Smooth muscle cell (in vitro differentiated cells): ENCODE results near the gene BOLL. TPM values are rescaled to one million over a fixed set of nuclear protein-coding genes. Genes with fewer than 3 reads are reported as not detected.

Experiments used
- DNase-seq: peaks from one replicate; lab custom pipeline; 2025; ENCODE audit not compliant: unreplicated experiment; lab: John Stamatoyannopoulos, UW
- H2AFZ ChIP-seq: fragments of 200-600 bp; sonication (generic); 2 replicates; pipeline ENCODE4 v1.6.0; 2016; ENCODE audit warnings: antibody characterized with exemption, low read depth, mild to moderate bottlenecking
- H3F3A ChIP-seq: fragments of 200-600 bp; sonication (generic); 2 replicates; pipeline ENCODE4 v1.6.0; 2017; ENCODE audit warnings: antibody characterized with exemption, low read depth
- H3K27ac ChIP-seq: fragments of 200-600 bp; sonication (generic); 2 replicates; pipeline ENCODE4 v1.5.1; 2016; ENCODE audit warnings: low read depth, mild to moderate bottlenecking
- H3K27me3 ChIP-seq: fragments of 200-600 bp; sonication (generic); 2 replicates; pipeline ENCODE4 v1.6.1; 2016; ENCODE audit warnings: low read depth, mild to moderate bottlenecking
- H3K36me3 ChIP-seq: fragments of 200-600 bp; sonication (generic); 2 replicates; pipeline ENCODE4 v1.5.1; 2016; ENCODE audit warnings: low read depth
- H3K4me1 ChIP-seq: fragments of 200-600 bp; sonication (generic); 2 replicates; pipeline ENCODE4 v1.5.1; 2016; ENCODE audit warnings: low read depth
- H3K4me2 ChIP-seq: fragments of 200-600 bp; sonication (generic); 2 replicates; pipeline ENCODE4 v1.6.0; 2016; ENCODE audit warnings: mild to moderate bottlenecking
- H3K4me3 ChIP-seq: fragments of 200-600 bp; sonication (generic); 2 replicates; pipeline ENCODE4 v1.5.1; 2016; ENCODE audit warnings: mild to moderate bottlenecking
- H3K79me2 ChIP-seq: fragments of 200-600 bp; sonication (generic); 2 replicates; pipeline ENCODE4 v1.6.0; 2016; ENCODE audit warnings: low read depth, mild to moderate bottlenecking
- H3K9ac ChIP-seq: fragments of 200-600 bp; sonication (generic); 2 replicates; pipeline ENCODE4 v1.6.0; 2016; ENCODE audit warnings: low read depth
- H3K9me3 ChIP-seq: fragments of 200-600 bp; sonication (generic); replicated peaks from 2 replicates; pipeline ENCODE4 v1.5.1; 2016; ENCODE audit warnings: low read depth
- H4K20me1 ChIP-seq: fragments of 200-600 bp; sonication (generic); 2 replicates; pipeline ENCODE4 v1.6.0; 2016; ENCODE audit warnings: low read depth
- CTCF ChIP-seq: fragments of 200-600 bp; sonication (generic); IDR thresholded peaks from 2 replicates; pipeline ENCODE4 v1.5.1; 2017; ENCODE audit warnings: borderline replicate concordance, mild to moderate bottlenecking, antibody characterized with exemption; ENCODE audit not compliant: insufficient read depth, poor library complexity, severe bottlenecking
- WGBS: methylation state at CpG from one replicate; pipeline ENCODE4 v1.1.7; 2016; ENCODE audit warnings: low lambda C conversion rate; 5-methylcytosine and 5-hydroxymethylcytosine counted together
- polyA plus RNA-seq: library from polyadenylated mRNA; unstranded; fragments of >200 nt; fragmentation: Nextera tagmentation; extraction: Ambion mirVana; gene quantifications from 2 replicates; pipeline ENCODE4 v1.2.1, GENCODE V29; 2016
- total RNA-seq: library from RNA; depleted of rRNA; stranded (reverse); fragments of >200 nt; gene quantifications from 2 replicates; pipeline ENCODE4 v1.2.3, GENCODE V29; 2014

The BOLL gene
- total and polyA plus RNA-seq, 2 experiments from 2014 or later, result not detected

- no peak overlapping the region for H3K9ac ChIP-seq
- no peaks in the 10 kb centered on the region for H4K20me1 ChIP-seq
- H3K79me2 ChIP-seq, result no peaks in the 10 kb centered on the region
- H3K27ac ChIP-seq, result no peak overlapping the region
- no peaks in the 10 kb centered on the region for H3F3A ChIP-seq
- no peaks in the 10 kb centered on the region for H3K4me1 ChIP-seq
- no peak for TF ChIP-seq CTCF
- no peak overlapping the region for H3K4me3 ChIP-seq
- no peak overlapping the region for H2AFZ ChIP-seq
- no peak overlapping the region for H3K4me2 ChIP-seq
- H3K27me3 ChIP-seq, result no peaks in the 10 kb centered on the region
- H3K36me3 ChIP-seq, result no peaks in the 10 kb centered on the region
- no peaks in the 10 kb centered on the region for H3K9me3 ChIP-seq
- DNase-seq, result no peak
These were observed 58.1 kb downstream of the BOLL start for GRCh38 chr2:197727011-197727410.

GRCh38 chr2:197717863-197718262, 67.3 kb downstream of the BOLL start:
- Histone ChIP-seq H3K36me3 (no peaks in the 10 kb centered on the region), H3K4me2 (no peak overlapping the region), H3K27ac (no peak overlapping the region), H3K79me2 (no peaks in the 10 kb centered on the region), H4K20me1 (no peaks in the 10 kb centered on the region), H3K9me3 (no peaks in the 10 kb centered on the region), H3K27me3 (no peaks in the 10 kb centered on the region), H2AFZ (no peak overlapping the region), H3K9ac (no peak overlapping the region), H3K4me3 (no peak overlapping the region), H3F3A (no peaks in the 10 kb centered on the region), H3K4me1 (no peaks in the 10 kb centered on the region)
- DNase-seq, result no peak
- WGBS, result 99% methylated on average over 2 of the region's 2 CpGs
- TF ChIP-seq CTCF, result no peak

GRCh38 chr2:197713271-197713670, 71.8 kb downstream of the BOLL start:
- Histone ChIP-seq H3K79me2 (peaks cover 17% of the 10 kb centered on the region), H2AFZ (no peak overlapping the region), H3K4me2 (no peak overlapping the region), H3K4me3 (no peak overlapping the region), H3K9me3 (no peaks in the 10 kb centered on the region), H3K36me3 (no peaks in the 10 kb centered on the region), H3F3A (no peaks in the 10 kb centered on the region), H3K4me1 (peaks cover 6% of the 10 kb centered on the region), H4K20me1 (no peaks in the 10 kb centered on the region), H3K27me3 (no peaks in the 10 kb centered on the region), H3K9ac (no peak overlapping the region), H3K27ac (no peak overlapping the region)
- no peak for TF ChIP-seq CTCF
- WGBS, result 93% methylated on average over 3 of the region's 3 CpGs
- no peak for DNase-seq

- H3K9ac ChIP-seq, result no peak overlapping the region
- H3K4me3 ChIP-seq, result no peak overlapping the region
- no peaks in the 10 kb centered on the region for H3K9me3 ChIP-seq
- H3K4me1 ChIP-seq, result peaks cover 21% of the 10 kb centered on the region
- no peaks in the 10 kb centered on the region for H3K36me3 ChIP-seq
- H3F3A ChIP-seq, result no peaks in the 10 kb centered on the region
- no peaks in the 10 kb centered on the region for H4K20me1 ChIP-seq
- H2AFZ ChIP-seq, result no peak overlapping the region
- no peak for TF ChIP-seq CTCF
- H3K27ac ChIP-seq, result no peak overlapping the region
- no peak overlapping the region for H3K4me2 ChIP-seq
- H3K27me3 ChIP-seq, result no peaks in the 10 kb centered on the region
- H3K79me2 ChIP-seq, result peaks cover 28% of the 10 kb centered on the region
- no peak for DNase-seq
These were observed 73.5 kb downstream of the BOLL start for GRCh38 chr2:197711578-197711977.
